ENCODE results near the gene TBC1D1.

DNA sequence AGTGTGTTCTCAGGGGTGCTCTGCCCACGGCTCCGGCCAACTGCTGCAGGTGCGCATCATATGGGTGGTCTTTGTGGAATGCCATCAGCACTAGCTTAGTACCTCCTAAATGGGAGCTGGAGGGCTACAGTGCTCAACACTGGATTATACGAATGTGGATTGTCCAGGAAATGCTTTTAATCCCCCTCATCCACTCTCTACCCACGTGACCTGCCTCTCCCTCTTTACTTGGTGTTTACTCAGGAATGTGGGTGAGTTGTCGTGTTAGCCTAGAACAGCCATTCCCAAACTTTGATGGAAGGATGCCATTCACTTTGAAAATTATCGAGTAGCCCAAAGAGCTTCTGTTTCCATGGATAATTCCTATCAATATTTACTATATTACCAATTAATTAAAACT is 220.1 kb downstream of the TBC1D1 start:
- TF ChIP-seq, protein P1, sequence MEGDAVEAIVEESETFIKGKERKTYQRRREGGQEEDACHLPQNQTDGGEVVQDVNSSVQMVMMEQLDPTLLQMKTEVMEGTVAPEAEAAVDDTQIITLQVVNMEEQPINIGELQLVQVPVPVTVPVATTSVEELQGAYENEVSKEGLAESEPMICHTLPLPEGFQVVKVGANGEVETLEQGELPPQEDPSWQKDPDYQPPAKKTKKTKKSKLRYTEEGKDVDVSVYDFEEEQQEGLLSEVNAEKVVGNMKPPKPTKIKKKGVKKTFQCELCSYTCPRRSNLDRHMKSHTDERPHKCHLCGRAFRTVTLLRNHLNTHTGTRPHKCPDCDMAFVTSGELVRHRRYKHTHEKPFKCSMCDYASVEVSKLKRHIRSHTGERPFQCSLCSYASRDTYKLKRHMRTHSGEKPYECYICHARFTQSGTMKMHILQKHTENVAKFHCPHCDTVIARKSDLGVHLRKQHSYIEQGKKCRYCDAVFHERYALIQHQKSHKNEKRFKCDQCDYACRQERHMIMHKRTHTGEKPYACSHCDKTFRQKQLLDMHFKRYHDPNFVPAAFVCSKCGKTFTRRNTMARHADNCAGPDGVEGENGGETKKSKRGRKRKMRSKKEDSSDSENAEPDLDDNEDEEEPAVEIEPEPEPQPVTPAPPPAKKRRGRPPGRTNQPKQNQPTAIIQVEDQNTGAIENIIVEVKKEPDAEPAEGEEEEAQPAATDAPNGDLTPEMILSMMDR (tag by site-specific recombination; IDR thresholded peaks at IDR 0.05) = no peak
- TF ChIP-seq ZNF292 (tag by site-specific recombination; IDR thresholded peaks at IDR 0.05; ENCODE audit: borderline replicate concordance, low read depth) (no peak), YY2 (tag by site-specific recombination; IDR thresholded peaks at IDR 0.05) (no peak), KLF16 (tag by site-specific recombination; IDR thresholded peaks at IDR 0.05) (no peak)
